Measurements from ENCODE around the gene SLC6A4. TPM values are rescaled to one million over a fixed set of nuclear protein-coding genes. Genes with fewer than 3 reads are reported as not detected.

Gene SLC6A4
- total and polyA plus RNA-seq, 10 of the 15 experiments (the other 5 are each of a cell fraction or from before 2014, with no cell fraction given), result 5.3 to 20.6 (median 10.1) TPM

- ATAC-seq (no peak), DNase-seq (ENCODE audit: low read depth, low spot score) (no peak), FAIRE-seq (no peak)
- no peak overlapping the region for H2AFZ ChIP-seq (ENCODE audit: control insufficient read depth, low read depth, low read length)
- H3K36me3 ChIP-seq (ENCODE audit: control insufficient read depth in 2 of 2, insufficient read depth in 2 of 2, low read length in 1 of 2), result peaks cover 5 to 36% of the 10 kb centered on the region in 2 experiments
- no peak for TF ChIP-seq HDAC6 (IDR thresholded peaks at IDR 0.05; ENCODE audit: unreplicated experiment)
- TF ChIP-seq SMAD5 (IDR thresholded peaks at IDR 0.05; ENCODE audit: low read depth), result no peak
- TF ChIP-seq SMC3 (IDR thresholded peaks at IDR 0.05; ENCODE audit: borderline replicate concordance, low read length), result no peak
- no peak for TF ChIP-seq CHD2 (IDR thresholded peaks at IDR 0.05; ENCODE audit: borderline replicate concordance, low read depth, low read length)
- TF ChIP-seq MYC (IDR thresholded peaks at IDR 0.05; ENCODE audit: insufficient read depth, insufficient read length, insufficient replicate concordance, low read length, severe bottlenecking), result no peak
- TF ChIP-seq CBFB (IDR thresholded peaks at IDR 0.05; ENCODE audit: low read depth), result no peak
- no peak for TF ChIP-seq EGR1 (IDR thresholded peaks at IDR 0.05; ENCODE audit: borderline replicate concordance in 1 of 2, low read depth in 2 of 2, low read length in 2 of 2)
- no peak for TF ChIP-seq GATAD2B (conservative IDR thresholded peaks at IDR 0.05; ENCODE audit: low read depth)
- no peak for TF ChIP-seq DPF2 (IDR thresholded peaks at IDR 0.05)
- TF ChIP-seq, protein P1, sequence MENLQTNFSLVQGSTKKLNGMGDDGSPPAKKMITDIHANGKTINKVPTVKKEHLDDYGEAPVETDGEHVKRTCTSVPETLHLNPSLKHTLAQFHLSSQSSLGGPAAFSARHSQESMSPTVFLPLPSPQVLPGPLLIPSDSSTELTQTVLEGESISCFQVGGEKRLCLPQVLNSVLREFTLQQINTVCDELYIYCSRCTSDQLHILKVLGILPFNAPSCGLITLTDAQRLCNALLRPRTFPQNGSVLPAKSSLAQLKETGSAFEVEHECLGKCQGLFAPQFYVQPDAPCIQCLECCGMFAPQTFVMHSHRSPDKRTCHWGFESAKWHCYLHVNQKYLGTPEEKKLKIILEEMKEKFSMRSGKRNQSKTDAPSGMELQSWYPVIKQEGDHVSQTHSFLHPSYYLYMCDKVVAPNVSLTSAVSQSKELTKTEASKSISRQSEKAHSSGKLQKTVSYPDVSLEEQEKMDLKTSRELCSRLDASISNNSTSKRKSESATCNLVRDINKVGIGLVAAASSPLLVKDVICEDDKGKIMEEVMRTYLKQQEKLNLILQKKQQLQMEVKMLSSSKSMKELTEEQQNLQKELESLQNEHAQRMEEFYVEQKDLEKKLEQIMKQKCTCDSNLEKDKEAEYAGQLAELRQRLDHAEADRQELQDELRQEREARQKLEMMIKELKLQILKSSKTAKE (IDR thresholded peaks at IDR 0.05; ENCODE audit: low read depth, poor library complexity, severe bottlenecking), result no peak
- TF ChIP-seq MXI1 (IDR thresholded peaks at IDR 0.05; ENCODE audit: low read depth, low read length), result no peak
- TF ChIP-seq YBX1 (IDR thresholded peaks at IDR 0.05), result no peak
- no peak for TF ChIP-seq HDAC2 (IDR thresholded peaks at IDR 0.05)
- TF ChIP-seq, protein P2, sequence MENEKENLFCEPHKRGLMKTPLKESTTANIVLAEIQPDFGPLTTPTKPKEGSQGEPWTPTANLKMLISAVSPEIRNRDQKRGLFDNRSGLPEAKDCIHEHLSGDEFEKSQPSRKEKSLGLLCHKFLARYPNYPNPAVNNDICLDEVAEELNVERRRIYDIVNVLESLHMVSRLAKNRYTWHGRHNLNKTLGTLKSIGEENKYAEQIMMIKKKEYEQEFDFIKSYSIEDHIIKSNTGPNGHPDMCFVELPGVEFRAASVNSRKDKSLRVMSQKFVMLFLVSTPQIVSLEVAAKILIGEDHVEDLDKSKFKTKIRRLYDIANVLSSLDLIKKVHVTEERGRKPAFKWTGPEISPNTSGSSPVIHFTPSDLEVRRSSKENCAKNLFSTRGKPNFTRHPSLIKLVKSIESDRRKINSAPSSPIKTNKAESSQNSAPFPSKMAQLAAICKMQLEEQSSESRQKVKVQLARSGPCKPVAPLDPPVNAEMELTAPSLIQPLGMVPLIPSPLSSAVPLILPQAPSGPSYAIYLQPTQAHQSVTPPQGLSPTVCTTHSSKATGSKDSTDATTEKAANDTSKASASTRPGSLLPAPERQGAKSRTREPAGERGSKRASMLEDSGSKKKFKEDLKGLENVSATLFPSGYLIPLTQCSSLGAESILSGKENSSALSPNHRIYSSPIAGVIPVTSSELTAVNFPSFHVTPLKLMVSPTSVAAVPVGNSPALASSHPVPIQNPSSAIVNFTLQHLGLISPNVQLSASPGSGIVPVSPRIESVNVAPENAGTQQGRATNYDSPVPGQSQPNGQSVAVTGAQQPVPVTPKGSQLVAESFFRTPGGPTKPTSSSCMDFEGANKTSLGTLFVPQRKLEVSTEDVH (IDR thresholded peaks at IDR 0.05; ENCODE audit: low read depth, partially characterized antibody), result no peak
- TF ChIP-seq IKZF1 (conservative IDR thresholded peaks at IDR 0.05), result no peak
- no peaks in the 10 kb centered on the region for H3K27me3 ChIP-seq (replicated peaks in 1 of 2; ENCODE audit: control insufficient read depth in 2 of 2, insufficient read depth in 2 of 2, low read length in 1 of 2)
- over 99% methylated on average over 6 of the region's 6 CpGs for WGBS (ENCODE audit: insufficient coverage, insufficient replicate concordance, low lambda C conversion rate, missing lambda C conversion rate)
- POLR2A ChIA-PET, result interaction anchor here (1.5 kb wide), 1 partner anchor 11 kb away, joined by 3 read pairs; no protein-coding TSS in a partner anchor
- H3K4me1 ChIP-seq (ENCODE audit: control insufficient read depth, insufficient read depth, low read length), result no peaks in the 10 kb centered on the region; the same call in 1 of the 2 replicates
- no peak overlapping the region for H3K27ac ChIP-seq (ENCODE audit: control insufficient read depth, insufficient read depth)
- H3K4me2 ChIP-seq (ENCODE audit: control insufficient read depth, insufficient read depth), result no peak overlapping the region
- RAD21 ChIA-PET (ENCODE audit: unreplicated experiment), result interaction anchor here (1.3 kb wide), 1 partner anchor 147 kb away, joined by 4 read pairs; no protein-coding TSS in a partner anchor
- no peaks in the 10 kb centered on the region for H4K20me1 ChIP-seq (ENCODE audit: control insufficient read depth, insufficient read depth)
- CTCF ChIA-PET, result interaction anchor here (0.6 to 2.7 kb wide), 3 partner anchors 63 to 463 kb away, joined by 3 to 7 read pairs (median 3); no protein-coding TSS in a partner anchor
- H3K4me3 ChIP-seq, result no peak overlapping the region
- SMC1A ChIA-PET (ENCODE audit: uncharacterized antibody, unreplicated experiment), result interaction anchor here (0.7 to 2.0 kb wide), 3 partner anchors 61 to 168 kb away, joined by 3 to 8 read pairs (median 3); partner anchors contain the start of gene TMIGD1
- in situ Hi-C loops (cut with MboI) (no loop called here), intact Hi-C loops (cut with micrococcal nuclease; ENCODE audit: unreplicated experiment) (no loop called here)
- H3K9me3 ChIP-seq (replicated peaks; ENCODE audit: control insufficient read depth, insufficient read depth, low read length), result no peaks in the 10 kb centered on the region
- no TSS peak for BruUV-seq (replicated peaks)
- H3K79me2 ChIP-seq (ENCODE audit: control insufficient read depth, insufficient read depth, low read length), result no peaks in the 10 kb centered on the region
- H3K9ac ChIP-seq (ENCODE audit: control insufficient read depth, insufficient read depth, low read length), result no peak overlapping the region
These were observed 37.9 kb upstream of the SLC6A4 start for GRCh38 chr17:30273373-30273772.
